GM21619 (cell line): ENCODE data around the gene HMGXB4.

Experiments
- ATAC-seq: cut with Tn5 transposase; IDR thresholded peaks from one replicate; pipeline ENCODE4 v1.9.1; 2021; ENCODE audit not compliant: unreplicated experiment

HMGXB4 gene

DNA sequence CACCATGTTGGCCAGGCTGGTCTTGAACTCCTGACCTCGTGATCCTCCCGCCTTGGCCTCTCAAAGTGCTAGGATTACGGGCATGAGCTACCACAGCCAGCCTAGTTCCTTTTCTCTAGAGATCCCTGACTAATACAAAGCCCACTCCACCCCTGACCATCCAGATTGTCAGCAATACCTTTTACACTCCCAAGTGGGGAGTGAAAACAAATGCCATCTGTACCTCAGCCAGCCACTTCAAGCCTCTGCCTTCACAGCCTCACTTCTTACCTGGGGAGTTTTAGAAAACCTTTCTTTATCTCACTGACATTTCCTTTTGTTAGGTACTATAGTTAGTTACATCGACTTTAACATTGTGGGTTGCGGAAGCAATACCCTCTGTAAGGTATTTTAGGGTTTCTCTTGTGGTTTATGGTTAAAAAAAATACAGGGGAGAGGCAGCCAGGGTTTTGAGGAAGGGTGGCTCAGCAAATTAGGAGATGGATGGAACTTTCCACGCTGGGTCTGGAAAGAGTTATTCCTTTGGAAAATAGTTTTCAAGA, 51.3 kb downstream of the HMGXB4 start:
- ATAC-seq, result peak; percentile 46

DNA sequence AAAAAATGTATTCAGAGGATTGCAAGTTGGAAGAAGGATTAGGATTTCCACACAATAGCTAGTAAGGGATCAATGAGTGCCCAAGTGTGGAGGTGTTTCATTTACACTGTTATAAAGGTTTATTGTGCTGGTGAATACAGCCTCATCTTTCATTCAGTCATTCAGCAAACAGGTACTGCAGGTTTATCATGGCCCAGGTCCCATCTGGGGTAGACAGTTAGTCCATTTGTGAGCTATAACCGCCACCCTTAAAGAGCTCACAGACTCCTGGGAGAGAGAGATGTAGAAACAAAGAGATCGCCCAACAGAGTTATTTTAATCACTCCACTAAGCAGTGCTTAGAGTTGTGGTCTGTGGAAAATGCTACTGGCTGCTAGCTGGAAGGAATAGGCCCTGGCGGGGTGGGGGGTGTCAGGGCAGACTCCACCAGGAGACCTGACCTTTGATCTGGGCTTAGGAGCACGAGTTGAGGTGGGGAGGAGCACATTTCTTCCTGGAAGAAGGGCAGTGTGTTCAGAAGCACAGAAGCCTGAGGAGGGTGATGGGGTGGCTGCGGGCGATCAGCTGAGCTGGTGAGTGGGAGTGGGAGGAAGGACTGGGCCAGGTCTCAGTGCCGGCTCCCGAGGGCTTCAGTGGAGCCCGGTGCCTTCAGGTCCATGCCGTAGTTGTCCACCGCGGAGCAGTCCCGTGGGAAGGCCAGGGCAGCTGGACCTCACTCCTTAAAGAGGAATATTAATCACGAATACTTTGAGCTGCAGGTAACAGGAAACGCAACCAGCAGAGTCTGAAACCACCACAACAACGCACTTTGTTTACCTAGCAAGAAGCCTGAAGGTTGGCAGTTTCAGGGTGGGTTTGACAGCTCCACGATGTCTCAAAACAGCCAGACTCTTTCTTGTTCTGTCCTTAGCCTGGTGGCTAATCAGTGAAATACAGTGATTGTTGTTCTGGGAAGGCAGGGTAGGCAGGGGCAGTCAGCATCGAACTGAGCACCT, 53.6 kb downstream of the HMGXB4 start:
- no peak for ATAC-seq

DNA sequence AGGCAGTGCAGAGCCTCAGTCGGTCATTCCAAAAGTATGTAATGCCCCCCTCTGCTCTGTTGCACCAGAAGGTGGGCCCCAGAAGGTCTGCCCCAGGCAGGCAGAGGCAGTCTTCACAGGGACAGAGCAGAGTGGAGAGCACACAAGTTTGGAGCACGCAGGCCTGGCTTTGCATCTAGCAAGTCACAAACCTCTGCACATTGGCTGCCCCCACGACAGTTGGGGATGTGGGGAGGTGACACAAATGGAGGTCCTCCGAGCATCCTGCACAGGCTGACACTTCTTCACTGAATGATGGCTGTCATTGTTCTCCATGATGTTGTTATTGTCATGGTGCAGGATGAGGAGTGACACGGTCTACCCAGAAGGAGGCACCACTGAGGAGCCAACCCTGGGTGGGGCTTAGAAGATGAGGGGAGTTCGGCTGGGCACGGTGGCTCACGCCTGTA, 54.3 kb downstream of the HMGXB4 start:
- ATAC-seq, result no peak

DNA sequence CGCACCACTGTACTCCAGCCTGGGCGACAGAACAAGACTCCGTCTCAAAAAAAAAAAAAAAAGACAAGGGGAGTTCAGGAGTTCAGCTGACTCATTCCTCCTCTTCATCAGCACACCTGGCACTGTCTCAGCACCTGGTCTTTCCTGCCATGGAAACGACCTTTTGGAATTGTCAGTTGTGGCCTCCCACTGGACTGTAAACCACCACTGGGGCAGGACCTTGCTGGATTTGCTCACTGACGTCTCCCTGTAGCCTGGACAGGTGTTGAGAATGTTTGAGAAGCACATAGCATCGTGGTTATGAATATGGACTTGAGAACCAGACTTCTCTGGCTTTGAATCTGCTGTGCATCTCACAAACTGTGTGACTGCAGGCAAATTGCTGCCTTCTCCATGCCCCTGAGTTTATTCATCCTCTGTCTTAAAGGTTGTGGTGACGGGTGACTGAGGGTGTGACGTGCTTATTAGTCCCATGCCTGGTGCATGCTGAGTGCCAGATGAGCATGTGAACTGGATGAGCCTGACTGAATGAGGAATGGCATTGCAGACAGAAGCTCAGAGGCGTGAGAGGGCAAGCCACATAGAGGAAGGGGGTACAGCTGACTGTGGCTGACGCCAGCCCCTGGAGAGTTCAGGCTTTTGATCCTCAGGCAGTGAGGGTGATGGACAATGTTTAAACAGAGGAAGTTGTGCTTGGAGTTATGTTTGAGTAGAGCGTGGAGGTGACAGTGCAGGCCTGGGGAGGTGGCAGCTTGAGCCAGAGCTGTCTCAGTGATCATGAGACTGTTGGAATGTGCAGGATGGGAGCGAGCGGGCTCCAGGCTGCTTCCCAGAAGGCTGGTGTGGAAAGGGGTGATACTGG, 55.1 kb downstream of the HMGXB4 start:
- ATAC-seq, result no peak

DNA sequence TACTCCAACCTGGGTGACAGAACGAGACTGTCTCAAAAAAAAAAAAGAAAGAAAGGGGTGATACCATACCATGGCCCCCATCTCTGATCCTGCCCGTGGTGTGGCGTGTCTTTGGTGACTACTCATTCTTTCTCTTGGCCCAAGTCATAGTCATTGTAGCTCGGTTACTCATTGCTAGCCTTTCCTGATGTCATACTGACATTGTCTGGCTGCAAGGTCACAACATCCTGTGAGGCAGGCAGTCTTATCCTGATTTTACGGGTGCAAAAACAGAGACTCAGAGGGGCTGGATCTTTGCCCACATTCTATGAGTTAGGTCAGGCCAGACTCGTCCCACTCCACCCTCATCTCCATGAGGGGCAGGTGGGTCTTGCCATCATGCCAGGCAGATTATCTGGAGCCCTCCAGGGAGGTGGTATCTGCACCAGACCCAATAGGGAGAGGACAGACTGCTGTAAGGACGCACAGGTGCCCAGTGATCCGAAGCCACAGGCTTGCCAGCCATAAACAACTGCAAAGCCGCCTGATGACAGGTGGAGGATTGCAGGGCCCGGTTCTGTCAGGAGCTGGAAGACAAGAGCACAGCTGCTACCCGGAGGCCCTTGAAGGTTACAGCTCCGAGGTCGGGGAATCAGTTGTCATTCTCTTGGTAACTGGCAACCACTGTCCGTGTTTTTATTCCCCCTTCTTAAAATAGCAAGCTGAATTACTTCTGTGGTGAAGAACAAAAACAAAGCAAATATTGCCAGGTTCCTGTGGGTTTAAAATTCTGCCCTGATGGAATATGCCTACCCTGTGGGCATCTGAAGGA, 56.2 kb downstream of the HMGXB4 start:
- no peak for ATAC-seq

DNA sequence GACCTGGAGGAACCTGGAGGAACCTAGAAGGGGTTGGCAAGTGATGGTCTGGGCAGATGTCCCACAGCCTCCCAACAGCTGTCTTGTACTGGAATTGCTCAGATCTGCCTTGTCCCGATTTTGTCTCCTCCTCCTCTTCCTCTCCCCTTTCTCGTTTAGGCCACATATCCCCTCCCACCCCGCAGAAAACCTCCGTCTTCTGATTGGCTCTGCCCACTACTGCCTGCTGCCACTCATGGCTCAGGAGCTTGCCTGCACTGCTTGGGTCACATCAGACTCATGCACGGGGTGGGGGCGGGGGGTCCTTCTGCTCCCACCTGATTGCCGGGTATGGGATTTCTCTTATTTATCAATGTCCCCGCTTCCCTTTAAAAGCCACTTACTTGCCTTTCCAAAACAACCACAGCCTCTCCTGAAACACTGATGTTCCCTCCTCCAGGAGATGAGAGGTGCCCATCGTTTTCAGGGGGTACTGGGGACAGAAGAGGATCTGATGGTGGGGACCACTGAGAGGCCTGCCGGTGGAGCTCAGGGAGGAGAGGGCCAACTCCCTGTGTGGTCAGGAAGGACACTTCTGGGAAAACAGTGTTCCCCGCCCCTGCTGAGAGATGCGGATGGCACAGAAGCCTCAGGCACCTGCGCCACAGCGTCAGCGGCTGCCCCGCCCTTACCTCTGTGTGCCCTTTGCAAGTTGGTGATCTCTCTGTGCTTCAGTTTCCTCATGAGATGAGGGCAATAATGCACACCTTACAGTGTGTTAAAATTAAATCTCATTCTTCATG, 57.1 kb downstream of the HMGXB4 start:
- ATAC-seq, result no peak

DNA sequence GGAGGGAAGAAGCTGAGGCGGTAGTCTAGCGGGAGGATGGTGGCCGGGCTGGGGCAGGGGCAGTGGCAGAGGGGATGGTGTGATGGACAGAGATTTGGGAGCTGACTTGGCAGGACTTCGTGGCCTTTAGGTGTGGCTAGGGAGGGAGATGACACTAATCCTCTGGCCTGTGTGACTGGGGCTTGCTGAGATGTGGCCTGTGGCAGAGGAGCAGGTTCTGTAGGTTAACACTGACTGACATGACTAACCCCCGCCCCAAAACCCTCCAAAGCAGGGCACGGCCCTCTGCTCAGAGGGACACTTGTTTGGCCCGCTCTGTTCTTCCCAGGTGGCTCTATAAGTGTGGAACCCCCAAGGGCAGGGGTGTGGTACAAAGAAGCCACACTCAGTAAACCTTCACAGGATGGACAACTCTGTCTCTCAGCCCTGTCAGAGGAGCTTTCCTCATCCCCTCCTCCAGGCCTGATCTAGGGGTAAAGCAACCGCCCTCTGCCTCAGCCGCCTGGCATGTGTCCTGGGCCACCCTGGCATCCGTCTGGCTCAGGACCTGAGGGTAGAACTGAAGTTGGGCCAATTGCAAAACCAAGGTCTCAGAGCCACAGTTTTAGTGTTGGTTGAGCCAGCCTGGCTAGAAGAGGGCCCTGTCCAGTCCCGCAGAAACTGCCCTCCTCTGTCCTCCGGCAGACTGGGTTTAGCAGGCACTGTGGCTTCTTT, 58.0 kb downstream of the HMGXB4 start:
- ATAC-seq, result no peak

DNA sequence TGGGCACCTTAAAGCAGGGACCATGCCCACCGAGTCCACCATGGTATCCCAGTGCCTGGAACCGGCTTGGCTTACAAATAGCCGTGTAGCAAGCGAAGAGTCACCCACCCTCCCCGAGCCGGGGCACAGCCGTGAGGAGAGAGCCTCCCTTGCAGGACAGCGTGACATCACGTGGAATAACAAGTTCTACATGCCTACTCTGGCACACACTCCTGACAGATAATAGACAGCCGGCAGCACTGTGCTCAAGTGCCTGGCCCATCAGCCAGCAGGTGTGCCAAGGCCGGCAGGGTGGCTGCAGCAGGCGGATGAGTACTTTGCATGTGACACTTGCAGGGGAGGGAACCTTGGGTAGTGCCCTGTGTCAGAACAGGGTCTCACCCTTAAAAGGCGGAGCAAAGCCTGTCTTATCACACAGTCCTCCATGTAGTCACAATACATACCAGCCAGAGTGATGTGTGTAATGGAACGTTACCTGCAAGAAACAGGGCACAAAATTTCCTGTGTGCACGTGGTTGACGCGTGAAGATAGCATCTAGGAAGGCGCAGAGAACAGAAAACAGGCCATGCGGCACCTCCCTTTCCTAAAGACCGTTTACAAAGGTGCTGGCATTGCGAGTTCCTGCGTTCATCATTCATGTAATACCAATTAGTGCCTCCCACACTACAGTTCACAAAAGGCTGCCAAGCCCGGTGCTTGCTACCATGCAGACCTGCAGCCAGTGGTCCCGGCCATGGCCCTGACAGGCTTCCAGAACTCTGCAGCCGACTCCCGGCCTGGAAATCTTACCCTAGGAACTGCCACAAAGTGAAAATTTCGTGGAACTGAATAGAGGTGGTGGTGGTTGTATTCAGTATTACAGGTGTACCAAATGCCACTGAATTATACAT, 58.8 kb downstream of the HMGXB4 start:
- ATAC-seq, result no peak

DNA sequence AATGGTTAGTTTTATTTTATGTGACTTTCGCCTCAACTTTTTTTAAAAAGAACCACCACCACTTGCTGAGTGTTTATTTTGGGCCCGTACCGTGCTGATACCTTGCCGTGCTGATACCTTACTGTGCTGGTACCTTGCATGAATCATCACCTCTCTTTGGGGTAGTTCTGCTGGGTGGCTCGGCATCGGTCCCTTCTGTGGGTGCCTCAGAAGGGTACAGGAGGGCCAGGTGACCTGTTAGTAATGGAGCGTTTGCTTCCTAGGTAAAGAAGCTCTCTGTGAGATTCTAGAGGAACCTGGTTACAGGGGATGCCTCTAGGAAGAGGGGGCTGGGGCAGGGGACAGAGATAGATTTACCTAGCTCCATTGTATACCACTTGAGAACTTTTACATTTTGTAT, 59.5 kb downstream of the HMGXB4 start:
- no peak for ATAC-seq

DNA sequence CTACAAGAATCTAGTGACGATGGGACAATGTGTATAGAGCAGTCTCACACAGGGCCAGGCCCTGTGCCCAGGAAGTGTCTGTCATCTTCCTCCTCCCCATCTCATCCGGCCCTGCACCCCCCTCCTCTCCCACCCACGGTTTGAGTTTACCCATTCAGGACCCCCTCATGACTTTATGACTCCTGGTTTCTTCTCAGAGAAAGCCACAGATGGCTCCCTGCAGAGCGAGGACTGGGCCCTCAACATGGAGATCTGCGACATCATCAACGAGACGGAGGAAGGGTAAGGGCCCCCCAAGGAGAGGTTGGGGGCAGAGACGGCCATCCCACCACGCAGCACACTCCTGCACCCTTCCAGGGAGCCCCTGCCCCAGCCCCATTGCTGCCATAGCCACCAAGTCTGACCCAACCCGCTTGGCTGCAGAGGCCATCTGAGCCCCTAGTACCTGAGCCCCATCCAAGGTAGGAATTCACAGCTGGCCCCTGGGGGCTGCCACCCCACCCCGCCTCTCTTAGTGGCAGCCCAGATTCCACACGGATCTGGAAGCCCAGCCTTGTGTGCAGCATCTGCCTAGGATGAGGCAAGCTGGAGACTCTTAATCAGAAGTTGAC, 60.5 kb downstream of the HMGXB4 start:
- no peak for ATAC-seq

DNA sequence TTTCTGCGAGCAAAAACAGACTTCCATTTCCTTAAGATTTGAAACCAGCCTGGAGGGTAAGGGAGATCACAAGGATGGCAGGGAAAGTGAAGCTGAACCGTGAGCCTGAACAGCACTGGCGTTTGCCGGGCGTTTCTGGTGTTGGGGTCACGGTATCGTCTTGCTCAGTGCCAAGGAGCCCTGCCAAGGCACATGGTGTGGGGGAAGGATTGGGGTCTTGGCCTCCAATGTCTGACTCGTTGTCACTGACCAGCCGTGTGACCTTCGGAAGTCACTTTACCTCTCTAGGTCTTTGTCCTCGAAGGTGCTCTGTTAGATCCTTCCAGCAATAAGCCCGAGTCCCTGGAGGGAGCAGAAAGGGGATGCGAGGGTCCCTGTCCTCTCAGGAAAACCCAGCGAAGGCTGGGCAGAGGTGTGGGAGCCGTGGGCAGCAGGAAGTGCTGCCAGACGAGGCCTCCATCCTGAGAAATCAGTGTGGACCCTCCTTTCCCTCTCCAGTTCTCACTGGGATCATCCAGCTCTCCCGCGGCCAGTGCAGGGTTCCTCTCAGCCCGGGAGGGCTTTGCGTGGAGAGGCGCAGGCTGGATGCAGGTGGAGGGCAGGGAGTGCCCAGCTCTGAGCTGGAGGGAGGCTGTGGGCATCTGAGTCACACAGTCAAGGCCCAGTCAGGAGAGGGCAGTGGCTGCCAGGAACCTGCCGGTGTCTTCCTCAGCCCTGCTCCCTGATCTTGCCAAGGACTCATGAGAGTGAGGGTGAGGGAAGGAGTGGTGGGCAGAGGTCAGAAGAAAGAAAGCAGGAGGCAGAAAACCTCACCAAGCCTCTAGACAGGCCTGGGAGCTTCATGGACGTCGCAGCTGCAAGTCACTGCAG, 61.3 kb downstream of the HMGXB4 start:
- no peak for ATAC-seq

DNA sequence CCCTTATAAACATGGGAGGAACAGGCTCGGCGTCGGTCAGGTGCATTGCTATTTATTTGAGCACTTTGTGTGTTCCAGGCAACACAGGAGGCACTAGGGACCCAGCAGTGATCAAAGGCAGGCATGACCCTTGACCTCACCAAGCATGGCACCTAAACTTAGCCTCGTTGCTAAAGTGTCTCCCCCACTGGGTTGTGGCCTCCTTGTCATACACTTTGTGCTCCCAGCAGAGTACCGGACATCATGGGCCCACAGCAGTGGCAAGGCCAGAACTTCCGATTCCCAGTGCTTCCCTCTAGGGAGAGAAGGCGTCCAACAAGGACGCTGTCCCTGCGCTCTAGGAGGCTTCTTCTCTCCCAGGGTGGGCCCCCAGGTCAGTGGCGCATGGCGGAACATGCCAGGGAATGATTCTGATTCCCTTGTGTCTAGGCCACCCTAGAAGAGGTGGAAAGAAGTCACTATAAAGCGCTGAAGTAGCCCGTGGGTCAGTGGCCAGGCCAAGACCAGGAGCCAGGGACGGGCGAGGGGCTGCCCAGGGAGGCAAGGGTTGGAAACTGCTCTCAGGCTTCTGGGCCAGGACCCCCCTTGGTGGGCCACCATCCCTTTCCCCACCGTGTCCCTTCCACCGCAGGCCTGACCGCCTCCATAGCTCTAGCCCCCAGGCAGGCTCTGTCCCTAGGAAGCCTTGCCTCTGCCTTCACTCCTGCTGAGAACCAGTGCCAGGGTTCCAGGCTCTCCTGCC, 62.1 kb downstream of the HMGXB4 start:
- ATAC-seq, result no peak

DNA sequence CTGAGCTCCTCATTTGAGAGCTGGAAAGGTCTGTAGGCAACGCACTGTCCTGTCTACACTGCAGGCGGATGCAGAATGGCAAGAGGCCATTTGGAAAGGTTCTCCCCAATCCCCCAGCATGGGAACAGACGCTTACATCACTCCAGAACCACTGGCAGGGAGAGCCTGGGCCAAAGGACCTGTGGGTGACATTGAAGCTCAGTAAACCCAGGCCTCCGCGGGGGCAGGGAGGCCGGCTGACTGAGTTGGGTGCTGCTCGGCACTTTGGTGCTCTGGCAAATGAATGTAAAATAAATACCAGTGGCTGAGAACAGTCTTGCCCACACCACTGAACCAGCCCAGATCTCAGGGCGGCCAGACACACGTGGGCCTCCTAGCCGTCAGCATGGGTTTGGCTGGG, 64.8 kb downstream of the HMGXB4 start:
- no peak for ATAC-seq

DNA sequence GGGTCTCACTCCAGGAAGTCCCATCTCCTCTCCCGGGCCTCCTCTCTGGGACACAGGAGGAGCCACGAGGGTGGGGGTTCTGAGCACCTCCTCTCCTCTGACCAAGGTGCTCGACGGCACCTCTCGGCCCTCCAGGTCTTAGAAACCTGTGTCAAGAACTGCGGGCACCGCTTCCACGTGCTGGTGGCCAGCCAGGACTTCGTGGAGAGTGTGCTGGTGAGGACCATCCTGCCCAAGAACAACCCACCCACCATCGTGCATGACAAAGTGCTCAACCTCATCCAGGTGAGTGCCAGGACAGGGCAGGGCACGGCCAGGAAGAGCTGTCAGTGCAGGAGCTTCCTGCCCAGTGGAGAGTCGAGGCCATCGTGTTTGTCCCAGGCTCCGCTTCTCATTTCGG, 65.6 kb downstream of the HMGXB4 start:
- ATAC-seq, result no peak

DNA sequence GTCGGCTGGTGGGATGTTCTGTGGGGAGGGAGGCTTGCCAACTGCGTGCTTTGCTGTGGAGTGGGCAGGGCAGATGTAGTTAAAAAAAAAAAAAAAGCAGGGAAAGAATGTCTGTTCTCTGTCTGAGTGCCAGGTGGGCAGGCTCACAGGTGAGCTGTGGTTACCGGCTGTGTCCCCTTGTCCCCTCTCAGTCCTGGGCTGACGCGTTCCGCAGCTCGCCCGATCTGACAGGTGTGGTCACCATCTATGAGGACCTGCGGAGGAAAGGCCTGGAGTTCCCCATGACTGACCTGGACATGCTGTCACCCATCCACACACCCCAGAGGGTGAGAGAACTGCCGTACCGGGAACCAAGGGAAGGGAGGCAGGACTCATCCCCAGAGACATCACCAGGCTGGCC, 66.0 kb downstream of the HMGXB4 start:
- no peak for ATAC-seq

DNA sequence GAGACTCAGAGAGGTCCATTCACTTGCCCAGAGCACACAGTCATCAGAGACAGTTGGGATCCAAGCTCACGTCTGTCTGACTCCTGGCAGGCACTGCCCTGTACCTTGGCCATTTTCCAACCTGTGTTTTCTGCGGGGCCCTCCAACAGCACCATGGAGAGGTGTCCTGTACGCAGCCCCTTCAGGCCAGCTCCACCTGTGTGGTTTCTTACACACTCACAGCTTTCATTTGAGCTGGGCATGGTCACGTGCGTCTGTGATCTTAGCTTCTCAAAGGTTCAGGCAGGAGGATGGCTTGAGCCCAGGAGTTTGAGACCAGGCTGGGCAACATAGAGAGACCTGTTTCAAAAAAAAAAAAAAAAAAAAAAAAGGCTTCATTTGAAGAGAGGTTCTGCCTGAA, 66.8 kb downstream of the HMGXB4 start:
- no peak for ATAC-seq
